Type B pancreatic cell (in vitro differentiated cells): Measurements from ENCODE around the gene MCM3AP. TPM values are rescaled to one million over a fixed set of nuclear protein-coding genes. Genes with fewer than 3 reads are reported as not detected.

Source experiments
- DNase-seq: peaks from one replicate; pipeline ENCODE4 v3.0.0; 2021; ENCODE audit warnings: mixed read lengths; ENCODE audit not compliant: unreplicated experiment; ENCODE audit errors: extremely low spot score
- H3K27ac Mint-ChIP-seq: 2 replicates; pipeline ENCODE4 v1.8.0; 2021; ENCODE audit warnings: mild to moderate bottlenecking, mixed read lengths
- H3K27me3 Mint-ChIP-seq: 2 replicates; pipeline ENCODE4 v1.8.0; 2021; ENCODE audit warnings: mixed read lengths
- H3K36me3 Mint-ChIP-seq: 2 replicates; pipeline ENCODE4 v1.8.0; 2021; ENCODE audit warnings: mixed read lengths
- H3K4me1 Mint-ChIP-seq: one replicate; pipeline ENCODE4 v1.8.0; 2021; ENCODE audit warnings: mixed read lengths; ENCODE audit not compliant: unreplicated experiment
- H3K4me3 Mint-ChIP-seq: 2 replicates; pipeline ENCODE4 v1.8.0; 2021; ENCODE audit warnings: mild to moderate bottlenecking, mixed read lengths
- H3K9me3 Mint-ChIP-seq: 2 replicates; pipeline ENCODE4 v1.8.0; 2021; ENCODE audit warnings: mixed read lengths
- total RNA-seq: library from RNA; stranded (reverse); gene quantifications from 2 replicates; pipeline ENCODE4 v1.2.1, GENCODE V29; 2021; ENCODE audit warnings: low replicate concordance
- TF ChIP-seq, protein P1 (sequence below): fragments of 200-600 bp; sonication (generic); conservative IDR thresholded peaks from 2 replicates; pipeline ENCODE4 v1.5.0; 2021; ENCODE audit warnings: antibody characterized with exemption, mild to moderate bottlenecking

MCM3AP gene
- total RNA-seq, 1 donor from 2014 or later = 120 TPM

DNA sequence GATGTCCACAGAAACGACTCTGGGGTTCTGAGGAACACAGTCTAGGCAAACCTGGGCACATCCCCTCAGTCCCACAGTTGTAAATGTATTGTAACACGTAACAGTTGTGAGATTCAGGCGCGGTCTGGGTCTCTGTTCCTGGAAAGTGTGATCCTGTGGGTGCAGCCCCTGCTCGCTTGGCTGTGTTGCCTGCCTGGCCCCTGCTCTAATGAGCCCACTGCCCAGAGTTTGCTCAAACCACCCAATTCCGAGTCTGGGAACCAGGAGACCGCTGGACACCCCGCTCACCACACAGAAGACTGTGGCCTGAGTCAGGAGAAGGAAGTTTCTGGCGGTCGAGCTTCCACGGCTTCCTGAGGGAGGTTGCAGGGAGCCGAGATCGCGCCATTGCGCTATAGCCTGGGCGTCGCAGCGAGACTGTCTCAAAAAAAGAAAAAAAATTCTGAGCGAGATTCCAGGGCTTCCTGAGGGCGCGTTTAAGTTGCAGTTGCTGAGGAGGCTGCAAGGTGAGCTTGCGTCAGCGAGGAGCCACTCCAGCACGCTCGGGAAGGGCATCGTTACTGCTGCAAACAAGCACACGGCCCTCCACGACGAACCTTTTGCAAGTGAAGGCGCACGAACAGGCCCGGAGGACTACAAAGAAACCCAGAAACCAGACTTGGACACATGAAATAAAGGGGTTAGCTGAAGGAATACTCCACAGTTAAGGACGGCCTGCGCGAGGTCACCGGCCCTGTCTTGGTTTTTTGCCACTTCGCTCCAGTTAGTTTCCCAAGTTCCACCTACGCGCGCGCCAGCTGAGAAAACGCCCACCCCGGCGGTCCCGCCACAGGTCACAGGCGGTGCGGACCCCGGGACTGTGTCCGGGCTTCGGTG lies 37.2 kb upstream of the MCM3AP start:
- H3K9me3 Mint-ChIP-seq = no peaks in the 10 kb centered on the region
- H3K4me1 Mint-ChIP-seq = peaks cover 25% of the 10 kb centered on the region
- peak overlapping the region; percentile 90 for H3K27ac Mint-ChIP-seq
- H3K4me3 Mint-ChIP-seq = peak overlapping the region; percentile 95
- H3K36me3 Mint-ChIP-seq = peaks cover 22% of the 10 kb centered on the region
- TF ChIP-seq, protein P1, sequence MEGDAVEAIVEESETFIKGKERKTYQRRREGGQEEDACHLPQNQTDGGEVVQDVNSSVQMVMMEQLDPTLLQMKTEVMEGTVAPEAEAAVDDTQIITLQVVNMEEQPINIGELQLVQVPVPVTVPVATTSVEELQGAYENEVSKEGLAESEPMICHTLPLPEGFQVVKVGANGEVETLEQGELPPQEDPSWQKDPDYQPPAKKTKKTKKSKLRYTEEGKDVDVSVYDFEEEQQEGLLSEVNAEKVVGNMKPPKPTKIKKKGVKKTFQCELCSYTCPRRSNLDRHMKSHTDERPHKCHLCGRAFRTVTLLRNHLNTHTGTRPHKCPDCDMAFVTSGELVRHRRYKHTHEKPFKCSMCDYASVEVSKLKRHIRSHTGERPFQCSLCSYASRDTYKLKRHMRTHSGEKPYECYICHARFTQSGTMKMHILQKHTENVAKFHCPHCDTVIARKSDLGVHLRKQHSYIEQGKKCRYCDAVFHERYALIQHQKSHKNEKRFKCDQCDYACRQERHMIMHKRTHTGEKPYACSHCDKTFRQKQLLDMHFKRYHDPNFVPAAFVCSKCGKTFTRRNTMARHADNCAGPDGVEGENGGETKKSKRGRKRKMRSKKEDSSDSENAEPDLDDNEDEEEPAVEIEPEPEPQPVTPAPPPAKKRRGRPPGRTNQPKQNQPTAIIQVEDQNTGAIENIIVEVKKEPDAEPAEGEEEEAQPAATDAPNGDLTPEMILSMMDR = no peak
- H3K27me3 Mint-ChIP-seq = no peaks in the 10 kb centered on the region
- no peak for DNase-seq

DNA sequence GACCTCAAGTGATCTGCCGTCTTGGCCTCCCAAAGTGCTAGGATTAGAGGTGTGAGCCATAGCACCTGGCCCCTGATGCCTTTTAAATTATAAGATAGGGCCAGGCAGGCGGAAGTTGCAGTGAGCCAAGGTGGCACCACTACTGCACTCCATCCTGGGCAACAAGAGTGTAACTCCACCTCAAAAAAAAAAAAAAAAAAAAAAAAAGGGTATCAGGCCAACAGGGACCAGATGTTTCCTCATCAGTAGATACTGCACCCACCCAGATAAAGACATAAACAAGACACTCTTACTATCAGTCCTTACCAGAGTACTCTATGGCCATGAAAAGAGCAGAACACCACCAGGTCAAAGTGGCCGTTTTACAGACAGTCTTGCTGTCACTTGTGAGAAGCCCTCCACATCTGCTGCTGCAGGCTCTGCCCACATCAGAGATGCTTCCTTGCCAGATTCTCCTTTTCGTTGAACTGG lies 35.0 kb upstream of the MCM3AP start:
- Mint-ChIP-seq H3K36me3 (peaks cover 11% of the 10 kb centered on the region), H3K27ac (peak overlapping the region; percentile 16), H3K4me3 (peak overlapping the region; percentile 62), H3K27me3 (no peaks in the 10 kb centered on the region), H3K4me1 (peaks cover 14% of the 10 kb centered on the region), H3K9me3 (no peaks in the 10 kb centered on the region)
- DNase-seq = no peak
- TF ChIP-seq, protein P1 = no peak

DNA sequence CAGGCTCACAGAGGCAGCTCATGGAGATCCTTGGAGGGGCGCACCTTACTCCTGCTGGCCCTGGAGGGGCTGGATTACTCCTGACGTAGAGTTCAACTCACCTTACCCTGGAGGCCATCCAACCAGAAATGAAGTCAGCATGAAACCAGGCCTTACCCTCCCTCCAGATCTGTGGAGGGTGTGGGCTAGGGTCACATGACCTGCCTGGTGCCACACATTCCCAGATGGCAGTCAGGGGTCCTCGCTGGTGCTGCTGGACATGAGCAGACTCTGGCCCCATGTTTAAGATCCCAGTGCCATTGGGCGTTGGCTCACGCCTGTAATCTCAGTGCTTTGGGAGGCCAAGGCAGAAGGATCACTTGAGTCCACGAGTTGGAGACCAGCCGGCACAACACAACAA lies 33.8 kb upstream of the MCM3AP start:
- H3K27ac Mint-ChIP-seq = no peak overlapping the region
- peaks cover 9% of the 10 kb centered on the region for H3K36me3 Mint-ChIP-seq
- no peak overlapping the region for H3K4me3 Mint-ChIP-seq
- no peaks in the 10 kb centered on the region for H3K9me3 Mint-ChIP-seq
- TF ChIP-seq, protein P1 = no peak
- H3K4me1 Mint-ChIP-seq = peaks cover 13% of the 10 kb centered on the region
- no peak for DNase-seq
- H3K27me3 Mint-ChIP-seq = no peaks in the 10 kb centered on the region

DNA sequence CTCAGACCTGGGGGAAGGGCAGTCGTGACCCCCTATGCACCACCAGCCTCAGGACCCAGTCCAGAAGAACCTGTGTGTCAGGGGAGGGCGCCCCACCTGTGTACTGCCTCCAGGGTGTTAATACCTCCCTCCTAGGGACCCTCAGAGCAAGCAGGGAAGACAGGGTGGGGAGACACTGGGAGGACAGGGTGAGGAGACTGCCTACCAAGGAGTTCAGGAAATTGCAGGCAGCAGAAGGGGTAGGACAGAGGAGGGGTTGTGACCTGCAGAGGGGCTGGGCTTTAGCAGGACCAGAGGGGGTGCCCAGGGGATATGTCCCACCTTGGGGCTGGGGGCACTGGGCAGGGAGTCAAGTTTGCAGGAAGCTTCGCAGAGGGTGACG lies 33.0 kb upstream of the MCM3AP start:
- H3K4me1 Mint-ChIP-seq = peaks cover 13% of the 10 kb centered on the region
- H3K9me3 Mint-ChIP-seq = no peaks in the 10 kb centered on the region
- H3K27ac Mint-ChIP-seq = peak overlapping the region; percentile 69
- H3K27me3 Mint-ChIP-seq = no peaks in the 10 kb centered on the region
- DNase-seq = no peak
- peaks cover 9% of the 10 kb centered on the region for H3K36me3 Mint-ChIP-seq
- no peak overlapping the region for H3K4me3 Mint-ChIP-seq
- TF ChIP-seq, protein P1 = no peak

DNA sequence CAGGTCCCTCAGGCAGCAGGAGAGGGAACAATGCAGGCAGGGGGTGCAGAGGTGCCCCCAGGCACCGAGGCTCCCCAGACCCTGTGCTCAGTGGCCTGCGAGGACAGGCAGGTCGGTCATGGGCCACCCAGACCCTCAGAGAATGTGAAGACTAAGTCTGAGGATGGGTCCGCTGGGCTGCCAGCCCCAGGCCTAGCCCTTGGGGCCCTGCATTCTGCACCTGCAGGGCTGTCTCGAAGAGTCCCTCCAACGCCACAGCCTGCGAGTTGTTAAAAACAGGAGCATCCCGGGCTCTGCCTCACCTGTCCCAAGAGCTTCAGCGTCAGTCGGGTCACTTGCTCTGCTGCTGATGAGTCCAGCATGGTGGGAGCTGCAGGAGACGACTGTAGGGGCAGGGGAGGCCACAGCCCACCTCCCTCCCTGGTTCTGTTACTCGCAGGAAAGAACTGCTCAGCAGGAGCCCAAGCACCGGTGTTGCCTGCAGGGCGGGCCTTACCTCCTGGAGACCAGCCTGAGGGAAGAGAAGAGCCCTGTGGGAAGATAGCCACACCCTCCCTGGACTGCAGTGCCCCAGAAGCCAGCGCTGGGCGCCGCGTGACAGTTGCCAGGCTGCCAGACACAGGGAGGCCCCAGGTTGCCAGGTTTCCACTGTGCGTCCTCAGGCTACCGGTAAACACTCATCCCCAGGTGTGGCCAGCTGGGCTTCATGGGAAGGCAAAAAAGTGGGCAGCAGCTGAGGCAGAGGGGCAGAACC lies 32.5 kb upstream of the MCM3AP start:
- DNase-seq = no peak
- H3K36me3 Mint-ChIP-seq = peaks cover 10% of the 10 kb centered on the region
- H3K27ac Mint-ChIP-seq = peak overlapping the region; percentile 69
- no peaks in the 10 kb centered on the region for H3K9me3 Mint-ChIP-seq
- TF ChIP-seq, protein P1 = no peak
- H3K4me1 Mint-ChIP-seq = peaks cover 13% of the 10 kb centered on the region
- no peak overlapping the region for H3K4me3 Mint-ChIP-seq
- no peaks in the 10 kb centered on the region for H3K27me3 Mint-ChIP-seq
